Measurements from ENCODE around the gene LIMK2. TPM values are rescaled to one million over a fixed set of nuclear protein-coding genes. Genes with fewer than 3 reads are reported as not detected.
A peak's percentile ranks its signal among the peaks of the same experiment; 100 is the strongest.

LIMK2 gene
- total and polyA plus RNA-seq, 9 of the 15 experiments (the other 6 are each of a cell fraction or from before 2014, with no cell fraction given), result 1.1 to 14.5 (median 8.5) TPM

DNA sequence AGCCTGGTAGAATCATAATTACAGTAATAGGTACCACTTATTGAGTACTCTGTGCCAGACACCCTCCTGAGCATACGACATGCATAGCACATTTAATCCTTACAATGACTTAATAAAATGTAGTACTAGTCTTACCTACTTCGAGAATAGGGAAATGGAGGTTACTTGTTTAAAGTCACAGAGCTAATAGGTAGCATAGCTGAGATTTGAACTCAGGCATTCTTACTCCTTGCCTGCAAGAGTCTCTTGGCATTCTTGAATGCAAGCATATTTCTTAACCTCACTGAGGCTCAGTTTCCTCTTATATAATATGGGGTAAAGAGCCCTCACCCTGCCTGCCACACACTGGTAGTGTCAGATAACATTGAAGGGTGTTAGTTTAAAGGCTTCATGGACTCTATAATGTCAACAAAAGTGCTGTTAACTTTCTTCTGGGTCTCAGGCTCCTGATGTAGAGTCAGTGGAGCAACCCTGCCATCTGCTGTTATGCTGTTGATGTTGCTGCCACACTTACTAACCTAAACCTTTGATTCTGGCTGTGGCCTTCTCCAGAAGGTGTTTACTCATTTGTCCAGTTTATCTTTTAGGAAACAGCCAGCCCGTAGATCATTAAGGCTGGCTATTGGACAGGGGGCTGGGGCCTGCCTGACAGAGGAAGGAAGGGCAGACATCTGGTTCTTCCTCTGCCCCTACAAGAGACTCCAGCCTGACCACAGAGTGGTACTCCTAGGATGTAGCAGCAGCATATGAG lies 18.9 kb downstream of the LIMK2 start (continued):
- TF ChIP-seq HMBOX1 (IDR thresholded peaks at IDR 0.05), result peak; percentile 57; the same call in 1 of the 2 replicates
- TF ChIP-seq CEBPB (tag; IDR thresholded peaks at IDR 0.05), result no peak
- no peak for TF ChIP-seq RHOXF2B (CRISPR knock-in tag; conservative IDR thresholded peaks at IDR 0.05)
- TF ChIP-seq ZBED1 (IDR thresholded peaks at IDR 0.05), result no peak
- TF ChIP-seq L3MBTL2 (IDR thresholded peaks at IDR 0.05), result no peak
- peak; percentile 72 for TF ChIP-seq CREB3 (tag; conservative IDR thresholded peaks at IDR 0.05; ENCODE audit: low read depth)

DNA sequence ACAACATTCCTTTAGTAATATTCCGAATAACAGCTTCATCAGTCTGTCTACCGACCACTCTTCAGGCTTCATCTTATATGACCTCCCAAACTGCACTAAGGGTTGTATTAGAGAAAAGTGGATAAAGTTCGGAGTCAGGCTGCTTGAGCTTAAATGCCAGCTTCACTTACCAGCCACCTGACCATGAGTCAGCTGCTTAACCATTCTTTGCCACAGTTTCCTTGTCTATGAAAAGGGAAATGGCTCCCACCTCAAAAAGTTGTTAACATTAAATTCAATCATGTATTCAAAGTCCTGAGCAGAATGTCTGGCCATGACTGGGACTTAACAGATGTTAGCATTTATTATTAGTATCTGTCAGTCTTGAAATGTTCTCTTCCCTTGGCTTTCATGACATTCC lies 20.9 kb downstream of the LIMK2 start:
- FAIRE-seq (no peak), DNase-seq (ENCODE audit: extremely low read depth in 1 of 4, low spot score in 3 of 4) (no peak), ATAC-seq (no peak)
- ChIA-PET CTCF (ENCODE audit: low intra/inter-chr PET ratio) (interaction anchor here (1.2 kb wide), 1 partner anchor 15 kb away, joined by 4 read pairs; no protein-coding TSS in a partner anchor), POLR2A (interaction anchor here (0.7 kb wide), 1 partner anchor 12 kb away, joined by 3 read pairs; no protein-coding TSS in a partner anchor)
- H3K9ac ChIP-seq (ENCODE audit: insufficient read depth in 1 of 2, low read depth in 2 of 2, low read length in 2 of 2), result no peak overlapping the region
- H3K4me2 ChIP-seq (ENCODE audit: insufficient read depth, low read length), result no peak overlapping the region
- H2AFZ ChIP-seq (ENCODE audit: low read depth, low read length), result no peak overlapping the region
- H3K4me3 ChIP-seq, result no peak overlapping the region
- peaks cover 0 to 25% of the 10 kb centered on the region in 2 experiments; a peak in 3 of 5 replicates for H3K4me1 ChIP-seq (replicated peaks in 1 of 2; ENCODE audit: control insufficient read depth in 2 of 2, insufficient read depth in 2 of 2, low read length in 2 of 2)
- no peaks in the 10 kb centered on the region for H3K27me3 ChIP-seq (ENCODE audit: control insufficient read depth in 2 of 2, insufficient read depth in 2 of 2, low read length in 2 of 2)
- H3K27ac ChIP-seq (ENCODE audit: extremely low read depth, low read depth, low read length), result no peak overlapping the region
- 55% methylated on average over 3 of the region's 3 CpGs for WGBS (ENCODE audit: insufficient coverage, low coverage, missing lambda C conversion rate)
- no peaks in the 10 kb centered on the region for H4K20me1 ChIP-seq (replicated peaks; ENCODE audit: control insufficient read depth, insufficient read depth, low read length)
- no peaks in the 10 kb centered on the region for H3K9me1 ChIP-seq (ENCODE audit: control insufficient read depth, insufficient read depth, low read length)
- no TSS peak for BruUV-seq (replicated peaks)
- in situ Hi-C loops (cut with MboI), result no loop called here
- H3K36me3 ChIP-seq (ENCODE audit: control insufficient read depth, insufficient read depth, low read length), result 0 out of 3 replicates have a peak, but pooled peaks cover 5% of the 10 kb centered on the region
- intact Hi-C loops (cut with micrococcal nuclease), result no loop called here
- H3K79me2 ChIP-seq (ENCODE audit: control insufficient read depth, insufficient read depth, low read length), result no peaks in the 10 kb centered on the region
- H3K9me3 ChIP-seq (replicated peaks; ENCODE audit: control insufficient read depth, insufficient read depth, low read depth, low read length), result no peaks in the 10 kb centered on the region
- TF ChIP-seq ETV1 (tag; conservative IDR thresholded peaks at IDR 0.05; ENCODE audit: low read depth), result no peak
- TF ChIP-seq GABPB2 (CRISPR knock-in tag; conservative IDR thresholded peaks at IDR 0.05), result no peak
- no peak for TF ChIP-seq RAD21 (CRISPR knock-in tag; conservative IDR thresholded peaks at IDR 0.05 in 1 of 2, IDR thresholded peaks at IDR 0.05 in 1 of 2)
- no peak for TF ChIP-seq PTRF (tag; IDR thresholded peaks at IDR 0.05)
- TF ChIP-seq, protein P1, sequence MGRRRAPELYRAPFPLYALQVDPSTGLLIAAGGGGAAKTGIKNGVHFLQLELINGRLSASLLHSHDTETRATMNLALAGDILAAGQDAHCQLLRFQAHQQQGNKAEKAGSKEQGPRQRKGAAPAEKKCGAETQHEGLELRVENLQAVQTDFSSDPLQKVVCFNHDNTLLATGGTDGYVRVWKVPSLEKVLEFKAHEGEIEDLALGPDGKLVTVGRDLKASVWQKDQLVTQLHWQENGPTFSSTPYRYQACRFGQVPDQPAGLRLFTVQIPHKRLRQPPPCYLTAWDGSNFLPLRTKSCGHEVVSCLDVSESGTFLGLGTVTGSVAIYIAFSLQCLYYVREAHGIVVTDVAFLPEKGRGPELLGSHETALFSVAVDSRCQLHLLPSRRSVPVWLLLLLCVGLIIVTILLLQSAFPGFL (CRISPR knock-in tag; IDR thresholded peaks at IDR 0.05), result no peak
- no peak for TF ChIP-seq CTCFL (IDR thresholded peaks at IDR 0.05; ENCODE audit: borderline replicate concordance, insufficient read depth, low read depth, low read length, poor library complexity, severe bottlenecking)
- TF ChIP-seq MAFG (tag; conservative IDR thresholded peaks at IDR 0.05), result no peak

Measured in K562 (cell line).